ENCODE results near the gene CHPF2. TPM values are rescaled to one million over a fixed set of nuclear protein-coding genes. Genes with fewer than 3 reads are reported as not detected.
A peak's percentile ranks its signal among the peaks of the same experiment; 100 is the strongest.

Gene CHPF2
- total RNA-seq, 2 donors from 2014 or later: 31.3 to 36.3 TPM

DNA sequence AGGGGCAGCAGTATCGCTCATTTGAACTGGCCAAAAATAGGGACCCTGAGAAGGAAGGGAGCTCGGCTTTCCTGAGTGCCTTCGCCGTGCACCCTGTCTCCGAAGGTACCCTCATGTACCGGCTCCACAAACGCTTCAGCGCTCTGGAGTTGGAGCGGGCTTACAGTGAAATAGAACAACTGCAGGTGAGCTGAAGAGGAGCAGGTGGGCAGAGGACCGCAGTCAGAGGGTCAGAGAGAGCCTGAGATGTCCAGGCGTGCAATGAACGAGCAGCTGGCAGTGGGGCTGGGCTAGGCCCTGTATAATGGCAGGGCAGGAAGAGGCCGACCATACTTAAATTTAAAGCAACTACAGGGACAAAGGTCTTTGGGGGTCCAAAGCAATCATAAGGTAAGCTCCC, 4.1 kb downstream of the CHPF2 start:
- H3K4me3 Mint-ChIP-seq: no peak overlapping the region
- H3K9me3 Mint-ChIP-seq: no peaks in the 10 kb centered on the region
- peaks cover 69% of the 10 kb centered on the region for H3K36me3 Mint-ChIP-seq (ENCODE audit: low read depth)
- H3K4me1 Mint-ChIP-seq: peaks cover 7% of the 10 kb centered on the region
- no peak for ATAC-seq (replicated peaks)
- no peaks in the 10 kb centered on the region for H3K27me3 Mint-ChIP-seq
- H3K27ac Mint-ChIP-seq: no peak overlapping the region

DNA sequence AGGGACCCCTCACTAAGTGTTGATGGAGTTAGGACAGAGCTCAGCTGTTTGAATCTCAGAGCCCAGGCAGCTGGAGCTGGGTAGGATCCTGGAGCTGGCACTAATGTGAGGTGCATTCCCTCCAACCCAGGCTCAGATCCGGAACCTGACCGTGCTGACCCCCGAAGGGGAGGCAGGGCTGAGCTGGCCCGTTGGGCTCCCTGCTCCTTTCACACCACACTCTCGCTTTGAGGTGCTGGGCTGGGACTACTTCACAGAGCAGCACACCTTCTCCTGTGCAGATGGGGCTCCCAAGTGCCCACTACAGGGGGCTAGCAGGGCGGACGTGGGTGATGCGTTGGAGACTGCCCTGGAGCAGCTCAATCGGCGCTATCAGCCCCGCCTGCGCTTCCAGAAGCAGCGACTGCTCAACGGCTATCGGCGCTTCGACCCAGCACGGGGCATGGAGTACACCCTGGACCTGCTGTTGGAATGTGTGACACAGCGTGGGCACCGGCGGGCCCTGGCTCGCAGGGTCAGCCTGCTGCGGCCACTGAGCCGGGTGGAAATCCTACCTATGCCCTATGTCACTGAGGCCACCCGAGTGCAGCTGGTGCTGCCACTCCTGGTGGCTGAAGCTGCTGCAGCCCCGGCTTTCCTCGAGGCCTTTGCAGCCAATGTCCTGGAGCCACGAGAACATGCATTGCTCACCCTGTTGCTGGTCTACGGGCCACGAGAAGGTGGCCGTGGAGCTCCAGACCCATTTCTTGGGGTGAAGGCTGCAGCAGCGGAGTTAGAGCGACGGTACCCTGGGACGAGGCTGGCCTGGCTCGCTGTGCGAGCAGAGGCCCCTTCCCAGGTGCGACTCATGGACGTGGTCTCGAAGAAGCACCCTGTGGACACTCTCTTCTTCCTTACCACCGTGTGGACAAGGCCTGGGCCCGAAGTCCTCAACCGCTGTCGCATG, 5.2 kb downstream of the CHPF2 start:
- no peaks in the 10 kb centered on the region for H3K27me3 Mint-ChIP-seq
- H3K36me3 Mint-ChIP-seq (ENCODE audit: low read depth): peaks cover 69% of the 10 kb centered on the region
- H3K4me1 Mint-ChIP-seq: no peaks in the 10 kb centered on the region
- no peak overlapping the region for H3K4me3 Mint-ChIP-seq
- no peaks in the 10 kb centered on the region for H3K9me3 Mint-ChIP-seq
- ATAC-seq (replicated peaks): no peak
- H3K27ac Mint-ChIP-seq: no peak overlapping the region

DNA sequence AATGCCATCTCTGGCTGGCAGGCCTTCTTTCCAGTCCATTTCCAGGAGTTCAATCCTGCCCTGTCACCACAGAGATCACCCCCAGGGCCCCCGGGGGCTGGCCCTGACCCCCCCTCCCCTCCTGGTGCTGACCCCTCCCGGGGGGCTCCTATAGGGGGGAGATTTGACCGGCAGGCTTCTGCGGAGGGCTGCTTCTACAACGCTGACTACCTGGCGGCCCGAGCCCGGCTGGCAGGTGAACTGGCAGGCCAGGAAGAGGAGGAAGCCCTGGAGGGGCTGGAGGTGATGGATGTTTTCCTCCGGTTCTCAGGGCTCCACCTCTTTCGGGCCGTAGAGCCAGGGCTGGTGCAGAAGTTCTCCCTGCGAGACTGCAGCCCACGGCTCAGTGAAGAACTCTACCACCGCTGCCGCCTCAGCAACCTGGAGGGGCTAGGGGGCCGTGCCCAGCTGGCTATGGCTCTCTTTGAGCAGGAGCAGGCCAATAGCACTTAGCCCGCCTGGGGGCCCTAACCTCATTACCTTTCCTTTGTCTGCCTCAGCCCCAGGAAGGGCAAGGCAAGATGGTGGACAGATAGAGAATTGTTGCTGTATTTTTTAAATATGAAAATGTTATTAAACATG, 6.0 kb downstream of the CHPF2 start:
- no peaks in the 10 kb centered on the region for H3K27me3 Mint-ChIP-seq
- H3K27ac Mint-ChIP-seq: no peak overlapping the region
- peaks cover 63% of the 10 kb centered on the region for H3K36me3 Mint-ChIP-seq (ENCODE audit: low read depth)
- H3K4me3 Mint-ChIP-seq: no peak overlapping the region
- no peaks in the 10 kb centered on the region for H3K9me3 Mint-ChIP-seq
- peaks cover 4% of the 10 kb centered on the region for H3K4me1 Mint-ChIP-seq
- ATAC-seq (replicated peaks): no peak

DNA sequence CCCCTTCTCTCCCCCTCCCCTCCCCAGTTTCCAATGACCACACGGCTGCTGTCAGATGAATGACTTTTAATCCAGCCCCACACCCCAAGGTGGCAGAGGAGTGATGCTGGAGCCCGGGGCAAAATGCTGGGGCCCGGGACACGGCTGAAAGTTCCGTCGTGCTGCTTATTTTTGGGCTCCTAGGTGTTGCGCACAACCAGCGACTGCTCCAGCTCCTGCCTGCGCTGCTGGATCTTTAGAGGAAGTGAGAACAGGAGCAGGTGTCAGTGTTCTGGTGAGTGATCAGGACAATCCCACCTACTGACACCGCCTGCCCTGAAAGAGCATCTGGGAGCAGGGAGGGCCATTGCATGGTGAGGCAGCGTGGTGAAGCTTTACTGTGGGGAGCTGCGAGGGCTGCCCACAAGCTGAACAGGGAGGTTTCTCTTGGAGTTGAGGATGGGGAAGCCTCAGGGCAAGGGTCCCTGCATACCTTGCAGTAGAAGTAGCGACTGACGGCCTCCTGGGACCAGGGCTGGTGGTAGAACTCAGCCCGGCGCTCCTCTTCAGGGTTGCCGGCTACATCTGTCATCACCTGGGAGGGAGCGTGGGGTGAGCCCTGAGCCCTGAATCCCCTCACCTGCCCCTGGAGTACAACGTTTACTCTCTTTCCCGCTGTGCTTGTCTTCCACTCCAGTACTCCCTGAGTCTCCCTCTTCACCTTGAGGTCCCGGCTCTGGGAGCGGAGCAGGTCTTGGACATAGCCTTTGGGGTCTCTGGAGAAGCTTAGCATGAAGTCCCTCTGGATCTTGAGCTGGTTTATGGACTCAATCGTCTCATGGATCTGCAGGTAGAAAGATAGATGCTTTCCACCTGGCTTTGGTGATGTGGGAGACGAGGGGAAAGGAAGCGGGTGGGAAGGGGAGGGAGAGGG, 6.9 kb downstream of the CHPF2 start:
- ATAC-seq (replicated peaks): no peak
- no peaks in the 10 kb centered on the region for H3K27me3 Mint-ChIP-seq
- no peak overlapping the region for H3K4me3 Mint-ChIP-seq
- H3K9me3 Mint-ChIP-seq: no peaks in the 10 kb centered on the region
- peaks cover 54% of the 10 kb centered on the region for H3K36me3 Mint-ChIP-seq (ENCODE audit: low read depth)
- no peak overlapping the region for H3K27ac Mint-ChIP-seq
- peaks cover 12% of the 10 kb centered on the region for H3K4me1 Mint-ChIP-seq

DNA sequence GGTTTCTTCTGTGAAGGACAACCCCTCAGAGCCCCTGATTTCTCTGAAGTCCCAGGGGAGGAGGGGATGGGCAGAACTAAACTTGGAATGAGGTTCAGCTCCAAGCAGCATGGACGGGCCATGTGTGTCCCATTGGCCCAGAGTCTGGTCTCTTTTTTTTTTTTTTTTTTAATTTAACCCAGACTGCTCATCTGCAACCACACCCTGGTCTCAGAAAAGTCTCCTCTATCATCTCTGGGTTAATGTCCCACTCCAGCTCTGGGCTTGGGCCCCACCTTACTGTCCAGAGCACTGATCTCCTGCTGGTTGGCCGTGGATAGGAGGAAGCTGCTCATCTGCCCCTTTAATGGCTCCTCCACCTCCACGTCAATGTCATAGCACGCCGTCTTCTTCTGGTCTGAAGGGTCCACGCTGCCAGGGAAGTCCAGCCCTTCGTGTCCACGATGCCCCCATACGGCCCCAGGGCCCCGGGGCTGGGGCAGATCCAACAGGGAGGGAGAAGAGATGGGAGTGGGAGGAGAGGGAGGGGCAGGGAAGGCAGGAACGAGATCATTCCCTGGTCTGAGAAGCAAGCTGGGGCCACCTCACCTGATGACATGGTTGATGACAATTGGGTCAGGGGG, 7.7 kb downstream of the CHPF2 start:
- Mint-ChIP-seq H3K27me3 (no peaks in the 10 kb centered on the region), H3K4me1 (peaks cover 12% of the 10 kb centered on the region), H3K27ac (no peak overlapping the region), H3K4me3 (no peak overlapping the region), H3K36me3 (ENCODE audit: low read depth) (peaks cover 46% of the 10 kb centered on the region), H3K9me3 (no peaks in the 10 kb centered on the region)
- ATAC-seq (replicated peaks): no peak

DNA sequence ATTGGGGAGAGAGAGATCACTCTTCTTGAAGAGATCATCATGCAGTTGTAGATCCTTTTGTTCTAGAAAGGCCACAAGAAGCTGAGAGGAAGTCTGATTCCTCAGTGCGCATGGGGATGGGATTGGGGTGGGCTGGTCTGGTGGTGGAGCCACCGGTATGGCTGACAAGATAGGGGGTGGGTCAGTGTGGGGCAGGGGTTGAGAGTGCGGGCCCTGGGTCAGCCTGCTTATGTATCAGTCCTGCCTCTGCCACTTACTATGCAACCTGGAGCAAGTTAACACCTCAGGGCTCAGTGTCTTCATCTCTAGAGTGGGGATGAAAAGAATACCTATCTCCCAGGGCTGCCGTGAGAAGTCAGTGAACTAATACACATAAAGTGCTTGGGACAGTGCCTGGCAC, 8.3 kb downstream of the CHPF2 start:
- Mint-ChIP-seq H3K4me1 (peaks cover 12% of the 10 kb centered on the region), H3K27ac (no peak overlapping the region), H3K27me3 (no peaks in the 10 kb centered on the region)

DNA sequence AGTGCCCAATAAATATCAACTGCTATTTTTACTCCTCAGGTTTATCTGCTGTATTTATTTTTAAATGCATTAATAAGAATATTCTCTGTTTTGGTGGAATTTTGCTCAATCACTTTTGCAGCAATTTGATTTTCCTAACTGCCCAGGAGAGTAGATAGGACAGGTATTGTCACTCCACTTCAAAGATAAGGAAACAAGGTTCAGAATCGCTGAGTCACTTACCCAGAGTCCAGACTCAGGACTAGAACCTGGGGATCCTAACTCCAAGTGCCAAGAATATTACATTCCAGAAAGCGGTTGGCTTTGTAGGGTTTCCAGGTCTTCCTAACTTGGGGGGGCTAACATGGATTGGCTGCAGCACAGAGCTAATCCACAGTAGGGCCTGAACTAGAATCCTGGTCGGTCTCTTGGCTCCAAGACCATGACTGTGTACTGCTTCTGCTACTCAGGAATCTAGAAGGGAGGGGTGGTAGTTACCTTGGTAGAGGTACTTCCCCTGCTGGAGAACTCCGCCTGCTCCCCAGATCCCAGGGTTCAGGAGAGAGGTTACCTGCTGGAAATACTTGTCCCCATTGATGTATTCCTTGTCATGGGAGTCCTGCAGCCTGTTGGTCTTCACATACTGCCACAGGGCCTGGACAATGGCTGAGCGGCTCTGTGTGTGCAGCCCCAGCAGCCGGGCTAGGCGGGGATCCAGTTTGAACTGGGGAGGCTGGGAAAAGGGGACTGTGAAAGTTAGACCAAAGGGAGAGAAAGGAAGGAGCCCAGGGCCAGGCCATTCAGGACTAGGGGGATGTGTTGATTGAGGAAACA, 8.9 kb downstream of the CHPF2 start:
- H3K4me3 Mint-ChIP-seq: no peak overlapping the region
- no peak for ATAC-seq (replicated peaks)
- no peaks in the 10 kb centered on the region for H3K9me3 Mint-ChIP-seq
- H3K27ac Mint-ChIP-seq: no peak overlapping the region
- H3K36me3 Mint-ChIP-seq (ENCODE audit: low read depth): peaks cover 37% of the 10 kb centered on the region
- H3K4me1 Mint-ChIP-seq: peaks cover 15% of the 10 kb centered on the region
- H3K27me3 Mint-ChIP-seq: peaks cover 2% of the 10 kb centered on the region

More for the DNA sequence above, 8.3 kb downstream of the CHPF2 start:
- Mint-ChIP-seq H3K36me3 (ENCODE audit: low read depth) (peaks cover 40% of the 10 kb centered on the region), H3K4me3 (no peak overlapping the region), H3K9me3 (no peaks in the 10 kb centered on the region)
- ATAC-seq (replicated peaks): no peak

DNA sequence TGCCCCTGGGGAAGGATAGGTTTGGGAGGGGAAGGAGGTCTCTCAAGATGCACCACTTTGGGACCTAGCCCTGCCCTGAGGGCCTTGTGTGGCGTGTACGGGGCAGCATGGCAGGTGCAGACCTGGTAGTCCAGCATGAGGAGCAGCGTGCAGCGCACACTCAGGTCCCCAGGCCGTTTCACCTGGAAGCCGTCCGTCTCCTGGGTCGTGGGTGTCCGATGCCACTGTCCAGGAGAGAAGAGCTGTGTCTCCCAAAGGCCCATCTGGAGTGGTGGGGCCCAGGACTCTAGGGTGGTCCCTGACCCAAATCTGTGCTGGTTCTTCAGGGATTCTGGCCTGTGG, 9.4 kb downstream of the CHPF2 start:
- Mint-ChIP-seq H3K27me3 (peaks cover 6% of the 10 kb centered on the region), H3K36me3 (ENCODE audit: low read depth) (peaks cover 31% of the 10 kb centered on the region), H3K9me3 (no peaks in the 10 kb centered on the region), H3K4me1 (peaks cover 17% of the 10 kb centered on the region), H3K27ac (no peak overlapping the region), H3K4me3 (no peak overlapping the region)
- ATAC-seq (replicated peaks): no peak

DNA sequence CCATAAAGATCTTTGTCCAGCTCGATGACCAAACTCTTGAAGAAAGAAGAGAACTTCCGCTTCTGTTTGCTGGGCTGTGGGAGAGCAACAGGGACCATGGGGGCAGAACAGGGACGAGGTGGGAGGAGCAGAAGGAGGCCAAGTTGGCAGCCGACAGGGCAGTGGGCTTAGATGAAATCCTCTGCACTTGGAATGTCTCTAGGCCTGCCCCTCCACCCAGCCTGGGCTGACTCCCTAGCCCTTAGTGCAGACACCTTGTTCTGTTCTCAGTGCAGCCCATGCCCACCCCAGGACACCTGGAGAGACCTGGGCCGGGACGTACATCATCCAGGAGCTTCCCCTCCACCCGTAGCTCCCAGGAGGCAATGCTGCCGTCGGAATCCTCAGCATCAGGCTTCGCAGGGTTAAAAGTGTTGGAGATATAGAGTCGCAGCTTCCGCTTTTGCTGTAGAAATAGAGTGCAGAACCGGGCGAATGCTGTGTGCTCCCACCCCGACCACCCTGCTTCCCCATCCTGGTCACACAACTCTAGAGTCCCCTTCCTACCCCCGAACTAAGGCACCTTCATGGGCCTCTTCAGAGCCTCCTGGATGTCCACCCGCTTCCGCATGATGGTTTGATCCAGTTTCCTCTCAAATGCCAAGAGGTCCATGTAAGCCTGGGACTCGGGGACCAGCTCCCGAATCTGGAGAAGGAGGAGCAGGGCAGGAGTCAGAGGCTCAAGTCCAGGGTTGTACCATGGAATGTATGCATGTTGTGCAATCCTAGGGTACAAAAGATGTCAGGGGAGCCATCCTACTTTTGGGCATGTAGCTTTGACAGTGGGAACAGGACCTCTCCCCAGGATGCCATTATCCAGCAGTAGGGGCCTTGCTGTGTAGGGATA, 10.1 kb downstream of the CHPF2 start:
- H3K9me3 Mint-ChIP-seq: no peaks in the 10 kb centered on the region
- H3K27me3 Mint-ChIP-seq: peaks cover 9% of the 10 kb centered on the region
- H3K4me1 Mint-ChIP-seq: peaks cover 17% of the 10 kb centered on the region
- H3K36me3 Mint-ChIP-seq (ENCODE audit: low read depth): peaks cover 25% of the 10 kb centered on the region
- H3K4me3 Mint-ChIP-seq: no peak overlapping the region
- no peak for ATAC-seq (replicated peaks)
- H3K27ac Mint-ChIP-seq: peak overlapping the region; percentile 74

DNA sequence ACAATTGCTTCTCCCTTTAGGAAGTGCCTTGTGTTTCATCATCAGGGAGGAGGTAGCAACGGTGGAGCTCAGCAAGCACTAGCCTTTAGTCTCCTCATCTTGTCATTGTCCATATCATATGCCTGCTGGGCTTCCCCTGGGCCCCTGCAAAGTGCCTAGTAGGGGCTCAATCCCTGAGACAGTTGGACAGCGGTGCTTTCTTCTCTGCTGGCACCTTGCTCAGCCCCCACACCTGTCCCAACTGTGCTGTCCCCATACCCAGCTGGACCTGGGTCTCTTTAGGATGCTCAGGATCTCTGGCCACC, 10.7 kb downstream of the CHPF2 start:
- H3K4me1 Mint-ChIP-seq: peaks cover 17% of the 10 kb centered on the region
- peaks cover 15% of the 10 kb centered on the region for H3K27me3 Mint-ChIP-seq
- no peak for ATAC-seq (replicated peaks)
- H3K36me3 Mint-ChIP-seq (ENCODE audit: low read depth): peaks cover 19% of the 10 kb centered on the region
- peak overlapping the region; percentile 64 for H3K4me3 Mint-ChIP-seq
- H3K27ac Mint-ChIP-seq: peak overlapping the region; percentile 74
- H3K9me3 Mint-ChIP-seq: no peaks in the 10 kb centered on the region

DNA sequence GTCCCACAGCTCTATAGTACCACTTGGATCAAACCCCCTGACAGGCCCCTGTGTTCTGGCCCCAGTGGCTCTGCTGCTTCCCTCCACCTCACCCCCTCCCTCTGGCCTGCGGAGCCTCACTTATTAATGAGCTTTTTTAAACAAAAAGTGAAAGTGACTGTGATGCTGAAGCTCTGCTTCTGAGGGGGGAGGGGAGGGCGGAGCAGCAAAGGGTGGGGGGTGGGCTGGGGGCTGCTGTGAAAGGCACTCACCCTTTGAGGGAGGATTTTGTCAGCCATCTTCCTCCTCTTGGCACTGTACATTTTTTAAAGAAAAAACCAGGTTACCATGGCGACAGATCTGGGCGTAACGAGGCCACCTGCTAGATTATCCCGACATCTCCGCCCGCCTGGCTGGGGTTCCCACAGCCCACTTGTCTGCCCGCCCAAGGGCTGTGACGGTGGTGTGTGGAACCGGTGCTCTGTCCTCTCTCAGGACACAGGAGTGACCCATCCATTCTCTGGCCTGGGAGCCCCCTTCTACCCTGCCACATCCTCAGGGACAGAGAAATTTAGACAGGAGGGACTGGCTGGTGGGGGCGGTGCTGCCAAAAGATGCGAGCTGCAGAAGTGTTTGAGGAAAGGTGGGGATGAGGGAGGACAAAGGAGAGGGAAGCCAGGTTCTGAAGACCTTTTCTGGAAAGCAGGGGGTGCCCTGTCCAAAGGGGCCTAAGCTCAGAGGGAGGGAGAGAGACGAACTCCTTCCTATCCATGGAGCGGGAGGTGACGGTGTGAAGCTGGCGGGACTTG, 11.3 kb downstream of the CHPF2 start:
- Mint-ChIP-seq H3K4me3 (peak overlapping the region; percentile 64), H3K27me3 (peaks cover 19% of the 10 kb centered on the region), H3K4me1 (peaks cover 22% of the 10 kb centered on the region), H3K27ac (peak overlapping the region; percentile 74), H3K9me3 (no peaks in the 10 kb centered on the region), H3K36me3 (ENCODE audit: low read depth) (peaks cover 16% of the 10 kb centered on the region)
- ATAC-seq (replicated peaks): peak; percentile 12

DNA sequence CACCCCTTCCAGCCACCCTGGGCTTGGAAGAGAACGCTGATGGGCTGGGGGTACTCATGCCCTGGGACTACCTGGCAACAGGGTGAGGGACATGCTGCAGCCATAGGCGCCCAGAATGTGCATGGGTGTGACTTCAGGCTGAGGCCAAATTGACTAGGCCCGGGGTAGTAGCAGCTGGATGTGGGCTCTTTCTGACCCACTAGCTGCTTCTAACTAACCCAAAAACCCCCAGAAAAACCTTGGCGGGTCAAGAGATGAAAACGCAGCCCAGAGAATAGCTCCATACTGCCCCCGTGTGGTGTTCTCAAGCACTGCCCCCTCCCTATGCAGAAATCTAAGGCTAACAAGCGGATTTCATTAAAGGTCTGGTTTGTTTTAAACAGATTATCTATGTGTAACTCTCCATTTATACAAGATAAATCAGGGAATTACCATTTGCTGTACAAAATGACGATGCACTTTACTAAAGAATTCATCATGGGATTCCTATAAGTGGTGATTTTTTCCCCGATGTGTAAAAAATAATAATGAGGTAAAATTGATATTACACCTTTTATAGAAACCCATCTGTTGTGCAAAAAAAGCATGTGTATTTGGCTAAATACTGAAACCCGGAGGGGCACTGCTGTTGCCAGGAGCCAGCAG, 12.0 kb downstream of the CHPF2 start:
- ATAC-seq (replicated peaks): peak; percentile 33
- H3K4me1 Mint-ChIP-seq: peaks cover 24% of the 10 kb centered on the region
- no peak overlapping the region for H3K27ac Mint-ChIP-seq
- peak overlapping the region; percentile 64 for H3K4me3 Mint-ChIP-seq
- peaks cover 22% of the 10 kb centered on the region for H3K27me3 Mint-ChIP-seq
- no peaks in the 10 kb centered on the region for H3K9me3 Mint-ChIP-seq
- peaks cover 9% of the 10 kb centered on the region for H3K36me3 Mint-ChIP-seq (ENCODE audit: low read depth)
